Measurements from ENCODE around the gene GRAMD2A. TPM values are rescaled to one million over a fixed set of nuclear protein-coding genes. Genes with fewer than 3 reads are reported as not detected.

Gene GRAMD2A
- total RNA-seq, 1 experiment from 2014 or later: 1.2 TPM

GRCh38 chr15:72153269-72154000, 44.2 kb downstream of the GRAMD2A start:
- no peak for DNase-seq
- ChIA-PET CTCF (interaction anchor here (0.7 kb wide), 1 partner anchor 79 kb away, joined by 6 read pairs; no protein-coding TSS in a partner anchor), POLR2A (no interaction called here)
- no peaks in the 10 kb centered on the region for H3K36me3 ChIP-seq (ENCODE audit: control insufficient read depth, insufficient read depth, low read length)
- no peak overlapping the region for H3K4me3 ChIP-seq (ENCODE audit: low read depth, low read length)
- no TSS peak for BruUV-seq (replicated peaks)
- Mint-ChIP-seq H3K9me3 (ENCODE audit: unreplicated experiment) (peaks cover 12% of the 10 kb centered on the region), H3K4me3 (ENCODE audit: unreplicated experiment) (no peak overlapping the region), H3K27me3 (ENCODE audit: insufficient read depth, unreplicated experiment) (no peaks in the 10 kb centered on the region), H3K36me3 (ENCODE audit: insufficient read depth, unreplicated experiment) (no peaks in the 10 kb centered on the region), H3K27ac (ENCODE audit: unreplicated experiment) (no peak overlapping the region), H3K4me1 (ENCODE audit: low read depth, unreplicated experiment) (peaks cover 8% of the 10 kb centered on the region)
- H3K27me3 ChIP-seq (replicated peaks; ENCODE audit: control insufficient read depth, insufficient read depth, low read length): no peaks in the 10 kb centered on the region
- intact Hi-C loops (cut with micrococcal nuclease; ENCODE audit: unreplicated experiment): loop anchor here (10.0 kb wide), 2 partner anchors 299 to 399 kb away; no protein-coding TSS in a partner anchor
- no peak for TF ChIP-seq CTCF (IDR thresholded peaks at IDR 0.05; ENCODE audit: insufficient read depth in 1 of 2, low read depth in 1 of 2, low read length in 1 of 2, severe bottlenecking in 1 of 2, unreplicated experiment in 1 of 2)
- no peaks in the 10 kb centered on the region for H3K9me3 ChIP-seq
- H3K4me1 ChIP-seq: no peaks in the 10 kb centered on the region

GRCh38 chr15:72147418-72147817, 50.2 kb downstream of the GRAMD2A start:
- no peak overlapping the region for H3K27ac Mint-ChIP-seq (ENCODE audit: unreplicated experiment)
- no peak overlapping the region for H3K4me3 Mint-ChIP-seq (ENCODE audit: unreplicated experiment)
- H3K36me3 Mint-ChIP-seq (ENCODE audit: insufficient read depth, unreplicated experiment): no peaks in the 10 kb centered on the region
- ChIA-PET POLR2A (no interaction called here), CTCF (no interaction called here)
- Histone ChIP-seq H3K4me1 (peaks cover 5% of the 10 kb centered on the region), H3K27me3 (replicated peaks; ENCODE audit: control insufficient read depth, insufficient read depth, low read length) (no peaks in the 10 kb centered on the region), H3K4me3 (ENCODE audit: low read depth, low read length) (no peak overlapping the region), H3K9me3 (no peaks in the 10 kb centered on the region), H3K36me3 (ENCODE audit: control insufficient read depth, insufficient read depth, low read length) (no peaks in the 10 kb centered on the region)
- no peak for TF ChIP-seq CTCF (IDR thresholded peaks at IDR 0.05; ENCODE audit: insufficient read depth in 1 of 2, low read depth in 1 of 2, low read length in 1 of 2, severe bottlenecking in 1 of 2, unreplicated experiment in 1 of 2)
- peaks cover 12% of the 10 kb centered on the region for H3K9me3 Mint-ChIP-seq (ENCODE audit: unreplicated experiment)
- BruUV-seq (replicated peaks): no TSS peak
- no peaks in the 10 kb centered on the region for H3K27me3 Mint-ChIP-seq (ENCODE audit: insufficient read depth, unreplicated experiment)
- DNase-seq: no peak
- H3K4me1 Mint-ChIP-seq (ENCODE audit: low read depth, unreplicated experiment): peaks cover 8% of the 10 kb centered on the region
- intact Hi-C loops (cut with micrococcal nuclease; ENCODE audit: unreplicated experiment): no loop called here

- POLR2A ChIA-PET: no interaction called here
- H3K36me3 ChIP-seq (ENCODE audit: control insufficient read depth, insufficient read depth, low read length): no peaks in the 10 kb centered on the region
- Mint-ChIP-seq H3K36me3 (ENCODE audit: insufficient read depth, unreplicated experiment) (no peaks in the 10 kb centered on the region), H3K9me3 (ENCODE audit: unreplicated experiment) (peaks cover 12% of the 10 kb centered on the region), H3K27me3 (ENCODE audit: insufficient read depth, unreplicated experiment) (no peaks in the 10 kb centered on the region), H3K4me3 (ENCODE audit: unreplicated experiment) (no peak overlapping the region), H3K4me1 (ENCODE audit: low read depth, unreplicated experiment) (peaks cover 8% of the 10 kb centered on the region), H3K27ac (ENCODE audit: unreplicated experiment) (no peak overlapping the region)
- no peak for DNase-seq
- no TSS peak for BruUV-seq (replicated peaks)
- TF ChIP-seq CTCF (IDR thresholded peaks at IDR 0.05; ENCODE audit: insufficient read depth in 1 of 2, low read depth in 1 of 2, low read length in 1 of 2, severe bottlenecking in 1 of 2, unreplicated experiment in 1 of 2): no peak
- no peak overlapping the region for H3K4me3 ChIP-seq (ENCODE audit: low read depth, low read length)
- peaks cover 10% of the 10 kb centered on the region for H3K4me1 ChIP-seq
- CTCF ChIA-PET: no interaction called here
- no peaks in the 10 kb centered on the region for H3K9me3 ChIP-seq
- no peaks in the 10 kb centered on the region for H3K27me3 ChIP-seq (replicated peaks; ENCODE audit: control insufficient read depth, insufficient read depth, low read length)
- intact Hi-C loops (cut with micrococcal nuclease; ENCODE audit: unreplicated experiment): no loop called here
Observed at GRCh38 chr15:72146934-72147333, 50.7 kb downstream of the GRAMD2A start.
